Activated naive CD4-positive, alpha-beta T cell treated with anti-CD3 and anti-CD28 coated beads for 36 hours (primary cell): Measurements from ENCODE around the gene SH3TC2. TPM values are rescaled to one million over a fixed set of nuclear protein-coding genes. Genes with fewer than 3 reads are reported as not detected.

Source experiments
- microRNA-seq: library from miRNA; unstranded; fragments of <30 nt; microRNA quantifications from one replicate; pipeline ENCODE4 v1.2.0, GENCODE V29; 2022; ENCODE audit warnings: borderline microRNAs expressed, borderline replicate concordance
- total RNA-seq, 2 experiments: library from RNA; stranded (reverse); gene quantifications; one replicate each; pipeline ENCODE4 v1.2.3, GENCODE V29; 2021

Gene SH3TC2
- total RNA-seq, 2 experiments from 2014 or later, result not detected

Small RNAs within 50 kb of the gene (microRNA-seq; reads per million reads assigned to microRNA genes)
- not detected for gene MIR584

Other genes with a start within 250 kb of the SH3TC2 start
- under 1 TPM; 0.21 to 0.32 TPM for gene ADRB2, start 236.5 kb downstream of the SH3TC2 start, total RNA-seq
- gene ABLIM3, start 78.4 kb upstream of the SH3TC2 start, total RNA-seq, result not detected
- gene AFAP1L1, start 208.8 kb upstream of the SH3TC2 start, total RNA-seq, result under 1 TPM in 1 of 2 experiments, not detected in 1; 0.07 TPM